Measurements from ENCODE around the gene PISD.
A peak's percentile ranks its signal among the peaks of the same experiment; 100 is the strongest.

DNA sequence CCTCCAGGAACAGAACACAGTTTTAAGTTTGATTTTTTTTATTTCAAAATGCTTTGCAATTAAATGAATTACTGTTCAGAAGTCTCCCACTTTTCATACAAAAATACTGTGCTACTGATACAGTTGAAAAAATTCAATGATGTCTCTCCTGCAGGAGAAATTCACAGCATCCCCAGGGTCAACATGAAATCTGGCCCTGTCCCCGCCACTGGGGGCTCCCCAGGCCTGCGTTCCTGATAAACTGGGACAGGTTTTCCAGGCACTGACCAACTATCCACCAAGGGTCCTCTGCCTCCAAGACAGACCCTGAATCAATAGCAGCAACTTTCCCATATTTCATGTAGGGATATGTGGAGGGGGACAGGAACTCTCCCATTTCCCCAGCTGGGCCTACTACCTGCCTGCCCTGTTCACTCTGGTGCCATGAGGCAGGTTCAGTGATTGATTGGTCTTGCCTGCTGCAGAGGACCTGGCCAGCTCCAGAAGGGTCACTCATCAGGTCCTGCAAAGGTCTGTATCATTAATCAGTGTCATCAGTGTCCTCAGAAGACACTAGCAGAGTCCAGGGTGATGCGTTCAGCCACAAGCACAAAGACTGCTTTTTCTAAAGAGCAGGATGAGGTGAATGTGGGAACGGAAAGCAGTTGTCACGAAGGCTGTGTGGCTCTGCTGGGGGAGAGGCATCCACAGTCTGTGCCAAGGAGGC, 43.4 kb downstream of the PISD start:
- TF ChIP-seq GABPA (IDR thresholded peaks at IDR 0.05; ENCODE audit: low read depth) = no peak
- TF ChIP-seq, protein P1, sequence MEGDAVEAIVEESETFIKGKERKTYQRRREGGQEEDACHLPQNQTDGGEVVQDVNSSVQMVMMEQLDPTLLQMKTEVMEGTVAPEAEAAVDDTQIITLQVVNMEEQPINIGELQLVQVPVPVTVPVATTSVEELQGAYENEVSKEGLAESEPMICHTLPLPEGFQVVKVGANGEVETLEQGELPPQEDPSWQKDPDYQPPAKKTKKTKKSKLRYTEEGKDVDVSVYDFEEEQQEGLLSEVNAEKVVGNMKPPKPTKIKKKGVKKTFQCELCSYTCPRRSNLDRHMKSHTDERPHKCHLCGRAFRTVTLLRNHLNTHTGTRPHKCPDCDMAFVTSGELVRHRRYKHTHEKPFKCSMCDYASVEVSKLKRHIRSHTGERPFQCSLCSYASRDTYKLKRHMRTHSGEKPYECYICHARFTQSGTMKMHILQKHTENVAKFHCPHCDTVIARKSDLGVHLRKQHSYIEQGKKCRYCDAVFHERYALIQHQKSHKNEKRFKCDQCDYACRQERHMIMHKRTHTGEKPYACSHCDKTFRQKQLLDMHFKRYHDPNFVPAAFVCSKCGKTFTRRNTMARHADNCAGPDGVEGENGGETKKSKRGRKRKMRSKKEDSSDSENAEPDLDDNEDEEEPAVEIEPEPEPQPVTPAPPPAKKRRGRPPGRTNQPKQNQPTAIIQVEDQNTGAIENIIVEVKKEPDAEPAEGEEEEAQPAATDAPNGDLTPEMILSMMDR (IDR thresholded peaks at IDR 0.05; ENCODE audit: insufficient read depth, low read length) = no peak
- TF ChIP-seq POLR2AphosphoS5 (IDR thresholded peaks at IDR 0.05; ENCODE audit: low read depth) = 0 out of 2 replicates have a peak, but pooled peaks have one; percentile 28
- no peak for TF ChIP-seq SPI1 (IDR thresholded peaks at IDR 0.05; ENCODE audit: borderline replicate concordance, low read depth)

Data from HL-60 (cell line).